Esophagus muscularis mucosa (tissue), 4 donors: Measurements from ENCODE around the gene NME5. TPM values are rescaled to one million over a fixed set of nuclear protein-coding genes. Genes with fewer than 3 reads are reported as not detected.

Source experiments
- DNase-seq: peaks from one replicate; pipeline ENCODE4 v3.0.0-alpha.2; 2017; ENCODE audit errors: extremely low spot score
- H3K27ac ChIP-seq, 4 donors: fragments of 200-600 bp; sonication (generic); replicated peaks in 1 of 4; 1 replicate in 3 of 4; 2 replicates in 1 of 4; pipeline ENCODE4 v1.5.1; 2016 to 2019; ENCODE audit warnings: mild to moderate bottlenecking in 1 of 4
- H3K27me3 ChIP-seq, 4 donors: fragments of 200-600 bp; sonication (generic); one replicate each; pipeline versions ENCODE4 v1.5.1 to v1.6.0; 2016 to 2019
- H3K36me3 ChIP-seq, 4 donors: fragments of 200-600 bp; sonication (generic); one replicate each; pipeline ENCODE4 v1.5.1; 2016 to 2019
- H3K4me1 ChIP-seq, 4 donors: fragments of 200-600 bp; sonication (generic); one replicate each; pipeline ENCODE4 v1.5.1; 2016 to 2019
- H3K4me3 ChIP-seq, 4 donors: fragments of 200-600 bp; sonication (generic); 1 replicate in 2 of 4; 2 replicates in 2 of 4; pipeline ENCODE4 v1.5.1; 2016 to 2019; ENCODE audit warnings: mild to moderate bottlenecking in 4 of 4, moderate library complexity in 1 of 4
- H3K9me3 ChIP-seq, 4 donors: fragments of 200-600 bp; sonication (generic); 1 replicate in 3 of 4; 2 replicates in 1 of 4; pipeline ENCODE4 v1.5.1; 2016 to 2019
- EP300 ChIP-seq: sonication (generic); formaldehyde crosslinking; IDR thresholded peaks from one replicate; pipeline ENCODE4 v1.6.1; 2017; ENCODE audit warnings: antibody characterized with exemption
- POLR2A ChIP-seq: fragments of 450-650 bp; IDR thresholded peaks from one replicate; pipeline ENCODE4 v1.6.1; 2017; ENCODE audit warnings: antibody characterized with exemption, moderate library complexity, mild to moderate bottlenecking, low read depth
- POLR2AphosphoS5 ChIP-seq, 2 donors: sonication (generic); formaldehyde crosslinking; IDR thresholded peaks; one replicate each; pipeline ENCODE4 v1.6.1; 2017; ENCODE audit warnings: antibody characterized with exemption in 2 of 2
- WGBS: methylation state at CpG from one replicate; pipeline ENCODE4 v1.1.5; 2018; 5-methylcytosine and 5-hydroxymethylcytosine counted together
- intact Hi-C: fragments of 100-400 bp; cut with DNase I; formaldehyde crosslinking; loops from one replicate; pipeline ENCODE4 v1.15.1; 2023
- total RNA-seq, 4 donors: library from RNA; depleted of rRNA; stranded (reverse); fragments of >200 nt; gene quantifications; one replicate each; pipeline versions ENCODE4 v1.1.0 to v1.2.1, GENCODE V29; 2016
- TF ChIP-seq, protein P1 (sequence below), 3 experiments: fragments of 200-600 bp in 2 of 3; fragments of 450-650 bp in 1 of 3; sonication (generic) in 2 of 3; IDR thresholded peaks; one replicate each; pipeline ENCODE4 v1.5.1; 2017 to 2019; ENCODE audit warnings: antibody characterized with exemption in 3 of 3, mild to moderate bottlenecking in 2 of 3, moderate library complexity in 1 of 3

Gene NME5
- total RNA-seq, 4 donors from 2014 or later = 1.1 to 5.4 (median 2.5) TPM

DNA sequence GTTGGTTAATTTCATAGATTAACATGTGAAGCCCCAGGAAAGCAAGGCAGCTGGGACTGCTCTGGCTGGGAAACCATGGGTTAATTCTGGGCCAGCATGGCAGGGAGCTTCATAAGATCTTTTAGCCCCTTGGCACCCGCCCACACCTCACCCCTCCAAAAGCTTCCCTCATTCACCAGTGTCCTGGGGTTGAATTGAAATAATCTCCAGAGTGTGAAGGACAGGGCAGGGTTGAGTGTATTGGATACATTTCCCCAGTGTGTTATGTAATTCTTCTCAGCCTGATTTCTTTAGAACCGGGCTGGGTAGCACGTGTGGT, 36.0 kb downstream of the NME5 start:
- H3K4me3 ChIP-seq = no peak overlapping the region
- no peaks in the 10 kb centered on the region for H3K9me3 ChIP-seq
- intact Hi-C loops = no loop called here
- no peak overlapping the region for H3K27ac ChIP-seq
- H3K27me3 ChIP-seq = peaks cover 0 to 10% (median 0%) of the 10 kb centered on the region in 4 donors
- no peak for TF ChIP-seq EP300
- TF ChIP-seq, protein P1, sequence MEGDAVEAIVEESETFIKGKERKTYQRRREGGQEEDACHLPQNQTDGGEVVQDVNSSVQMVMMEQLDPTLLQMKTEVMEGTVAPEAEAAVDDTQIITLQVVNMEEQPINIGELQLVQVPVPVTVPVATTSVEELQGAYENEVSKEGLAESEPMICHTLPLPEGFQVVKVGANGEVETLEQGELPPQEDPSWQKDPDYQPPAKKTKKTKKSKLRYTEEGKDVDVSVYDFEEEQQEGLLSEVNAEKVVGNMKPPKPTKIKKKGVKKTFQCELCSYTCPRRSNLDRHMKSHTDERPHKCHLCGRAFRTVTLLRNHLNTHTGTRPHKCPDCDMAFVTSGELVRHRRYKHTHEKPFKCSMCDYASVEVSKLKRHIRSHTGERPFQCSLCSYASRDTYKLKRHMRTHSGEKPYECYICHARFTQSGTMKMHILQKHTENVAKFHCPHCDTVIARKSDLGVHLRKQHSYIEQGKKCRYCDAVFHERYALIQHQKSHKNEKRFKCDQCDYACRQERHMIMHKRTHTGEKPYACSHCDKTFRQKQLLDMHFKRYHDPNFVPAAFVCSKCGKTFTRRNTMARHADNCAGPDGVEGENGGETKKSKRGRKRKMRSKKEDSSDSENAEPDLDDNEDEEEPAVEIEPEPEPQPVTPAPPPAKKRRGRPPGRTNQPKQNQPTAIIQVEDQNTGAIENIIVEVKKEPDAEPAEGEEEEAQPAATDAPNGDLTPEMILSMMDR (IDR thresholded peaks at IDR 0.05) = no peak
- no peak for TF ChIP-seq POLR2AphosphoS5 (IDR thresholded peaks at IDR 0.05)
- no peak for TF ChIP-seq POLR2A
- H3K36me3 ChIP-seq = no peaks in the 10 kb centered on the region
- WGBS = 29% methylated on average over 3 of the region's 3 CpGs
- no peaks in the 10 kb centered on the region for H3K4me1 ChIP-seq
- DNase-seq = no peak

DNA sequence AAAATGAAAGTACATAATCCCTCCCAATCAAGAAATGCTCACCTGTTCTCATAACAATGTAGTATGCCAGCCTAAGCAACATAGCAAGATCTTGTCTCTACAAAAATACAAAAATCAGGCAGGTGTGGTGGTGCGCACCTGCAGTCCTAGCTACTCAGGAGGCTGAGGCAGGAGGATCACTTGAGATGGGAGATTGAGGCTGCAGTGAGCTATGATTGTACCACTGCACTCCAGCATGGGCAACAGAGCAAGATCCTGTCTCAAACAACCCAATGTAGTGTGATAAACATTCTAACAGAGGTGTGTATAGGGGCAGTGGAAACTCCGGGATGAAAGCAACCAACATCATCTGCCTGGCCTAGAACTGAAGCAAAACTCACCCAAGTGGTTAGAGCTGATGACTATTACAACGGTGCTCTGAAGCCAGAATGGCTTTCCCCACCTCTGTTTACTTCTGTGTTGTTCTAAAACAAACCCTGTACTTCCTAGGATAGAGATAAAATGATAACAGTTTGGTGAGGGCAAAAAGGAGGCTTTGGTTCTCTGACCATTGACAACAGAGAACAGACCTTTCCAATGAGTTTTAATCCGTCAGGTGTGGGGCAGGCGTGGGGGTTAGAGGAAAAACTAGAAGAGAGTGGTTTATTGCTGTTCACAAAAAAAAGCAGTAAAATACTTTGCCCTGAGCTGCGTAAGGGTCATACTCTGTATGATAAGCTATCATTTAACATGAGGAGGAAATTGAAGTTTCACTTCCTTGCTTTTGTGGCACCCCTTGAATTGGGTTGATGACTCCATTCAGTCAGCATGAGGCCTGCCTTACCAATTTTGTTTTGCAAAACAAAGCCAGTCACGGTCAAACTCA, 36.5 kb downstream of the NME5 start:
- 62% methylated on average over 7 of the region's 7 CpGs for WGBS
- TF ChIP-seq POLR2A (no peak), EP300 (no peak), POLR2AphosphoS5 (IDR thresholded peaks at IDR 0.05) (no peak)
- TF ChIP-seq, protein P1 (IDR thresholded peaks at IDR 0.05) = no peak
- DNase-seq = no peak

DNA sequence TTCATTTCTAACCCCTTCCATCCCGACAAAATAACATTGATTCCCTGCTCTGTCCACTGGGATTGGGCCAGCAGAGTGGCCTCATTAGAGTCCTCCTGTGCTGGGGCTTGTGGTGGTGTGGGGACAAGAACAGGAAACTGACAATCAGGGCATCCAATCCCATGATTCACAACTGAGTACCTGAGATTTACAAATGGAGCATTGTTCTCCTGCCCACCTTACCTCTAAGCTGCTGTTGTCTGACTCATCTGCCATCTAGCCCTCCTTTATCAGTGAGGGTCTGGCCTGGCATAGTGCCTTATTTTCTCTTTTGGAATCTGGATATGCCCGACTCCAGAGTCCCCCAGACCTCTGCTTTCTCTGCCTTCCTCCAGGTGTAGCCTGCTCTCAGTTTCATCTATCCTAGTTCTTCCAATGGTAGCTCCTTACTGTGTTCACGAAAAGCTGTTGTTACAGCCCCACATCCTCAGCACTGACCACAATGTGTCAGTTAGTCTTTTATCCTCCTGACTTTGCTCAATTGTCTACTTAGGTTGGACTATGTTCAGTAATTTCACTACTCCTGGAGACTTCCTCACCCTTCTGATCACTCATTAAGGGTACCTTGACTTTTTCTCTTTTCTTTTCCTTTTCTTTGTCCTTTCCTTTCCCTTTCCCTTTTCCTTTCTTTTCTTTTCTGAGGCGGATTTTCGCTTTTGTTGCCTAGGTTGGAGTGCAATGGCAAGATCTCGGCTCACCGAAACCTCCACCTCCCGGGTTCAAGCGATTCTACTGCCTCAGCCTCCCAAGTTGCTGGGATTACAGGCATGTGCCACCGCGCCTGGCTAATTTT, 42.0 kb downstream of the NME5 start:
- intact Hi-C loops = no loop called here
- no peak for TF ChIP-seq POLR2AphosphoS5 (IDR thresholded peaks at IDR 0.05)
- TF ChIP-seq, protein P1 (IDR thresholded peaks at IDR 0.05) = no peak
- DNase-seq = no peak
- Histone ChIP-seq H3K4me3 (no peak overlapping the region), H3K27ac (no peak overlapping the region), H3K9me3 (no peaks in the 10 kb centered on the region), H3K4me1 (no peaks in the 10 kb centered on the region), H3K36me3 (no peaks in the 10 kb centered on the region), H3K27me3 (peaks cover 0 to 20% (median 0%) of the 10 kb centered on the region in 4 donors)
- WGBS = 91% methylated on average over 11 of the region's 11 CpGs

More for the DNA sequence above, 36.5 kb downstream of the NME5 start:
- no peaks in the 10 kb centered on the region for H3K9me3 ChIP-seq
- H3K36me3 ChIP-seq = no peaks in the 10 kb centered on the region
- intact Hi-C loops = no loop called here
- H3K4me3 ChIP-seq = no peak overlapping the region
- no peak overlapping the region for H3K27ac ChIP-seq
- no peaks in the 10 kb centered on the region for H3K4me1 ChIP-seq
- peaks cover 0 to 15% (median 0%) of the 10 kb centered on the region in 4 donors for H3K27me3 ChIP-seq

DNA sequence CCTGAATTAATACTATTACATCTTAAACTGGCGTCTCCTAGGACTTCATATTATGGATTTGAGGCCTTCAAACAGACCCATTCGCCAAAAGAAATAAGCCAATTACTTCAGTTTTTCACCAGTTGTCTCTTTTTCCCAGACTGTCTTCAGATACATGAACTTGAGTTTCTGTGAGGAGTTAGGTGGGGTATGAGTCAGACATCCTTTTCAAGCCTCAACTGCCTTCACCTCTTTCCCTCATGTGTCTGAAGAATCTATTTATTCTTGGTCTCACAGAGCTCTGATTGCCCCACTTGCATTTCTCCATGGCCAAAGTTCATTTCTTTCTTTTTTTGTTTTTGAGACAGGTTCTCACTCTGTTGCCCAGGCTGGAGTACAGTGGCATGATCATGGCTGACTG, 42.9 kb downstream of the NME5 start:
- no peaks in the 10 kb centered on the region for H3K9me3 ChIP-seq
- intact Hi-C loops = no loop called here
- TF ChIP-seq POLR2A (no peak), POLR2AphosphoS5 (IDR thresholded peaks at IDR 0.05) (no peak), EP300 (no peak)
- DNase-seq = no peak
- peaks cover 0 to 20% (median 0%) of the 10 kb centered on the region in 4 donors for H3K27me3 ChIP-seq
- H3K27ac ChIP-seq = no peak overlapping the region
- H3K36me3 ChIP-seq = no peaks in the 10 kb centered on the region
- no peak overlapping the region for H3K4me3 ChIP-seq
- no peaks in the 10 kb centered on the region for H3K4me1 ChIP-seq
- 84% methylated on average over 2 of the region's 2 CpGs for WGBS
